Measurements from ENCODE around the gene SIPA1.

GRCh38 chr11:65698205-65698604 lies 60.3 kb downstream of the SIPA1 start:
- TF ChIP-seq POLR2A (IDR thresholded peaks at IDR 0.05) (no peak), CTCF (IDR thresholded peaks at IDR 0.05) (no peak)

All from transverse colon (tissue), 3 donors.